Lower leg skin (tissue), 4 donors: Measurements from ENCODE around the gene MYL4. TPM values are rescaled to one million over a fixed set of nuclear protein-coding genes. Genes with fewer than 3 reads are reported as not detected.
A peak's percentile ranks its signal among the peaks of the same experiment; 100 is the strongest.

ENCODE experiments used
- DNase-seq, 2 donors: peaks; one replicate each; pipeline ENCODE4 v3.0.0-alpha.2; 2019; ENCODE audit warnings: low spot score in 2 of 2
- H3K4me3 ChIP-seq: fragments of 200-600 bp; sonication (generic); 2 replicates; pipeline ENCODE4 v1.5.1; 2017; ENCODE audit warnings: mild to moderate bottlenecking, low read depth; ENCODE audit not compliant: poor library complexity, severe bottlenecking
- POLR2A ChIP-seq, 2 donors: fragments of 450-650 bp; IDR thresholded peaks; one replicate each; pipeline ENCODE4 v1.6.1; 2016 to 2017; ENCODE audit warnings: antibody characterized with exemption in 2 of 2, mild to moderate bottlenecking in 1 of 2, moderate library complexity in 1 of 2
- WGBS, 2 donors: methylation state at CpG; one replicate each; pipeline ENCODE4 v1.1.5; 2018; 5-methylcytosine and 5-hydroxymethylcytosine counted together
- intact Hi-C: fragments of 100-400 bp; cut with DNase I; formaldehyde crosslinking; loops from one replicate; pipeline ENCODE4 v1.15.0; 2023; ENCODE audit warnings: low total_unique reads
- total RNA-seq, 4 donors: library from RNA; depleted of rRNA; stranded (reverse); fragments of >200 nt; gene quantifications; one replicate each; pipeline ENCODE4 v1.1.0, GENCODE V29; 2016
- TF ChIP-seq, protein P1 (sequence below), 3 donors: fragments of 450-650 bp; IDR thresholded peaks; one replicate each; pipeline ENCODE4 v1.5.1; 2016; ENCODE audit warnings: antibody characterized with exemption in 3 of 3, mild to moderate bottlenecking in 3 of 3, moderate library complexity in 2 of 3

Gene MYL4
- total RNA-seq, 4 donors from 2014 or later = 0.49 TPM; not detected in 3

GRCh38 chr17:47237841-47238240 is 28.7 kb downstream of the MYL4 start:
- intact Hi-C loops = no loop called here
- DNase-seq = peak in 1 of 2 donors; percentile 84
- WGBS, 2 donors = 83 to 84% methylated on average over 3 to 7 of the region's 7 CpGs
- TF ChIP-seq POLR2A (IDR thresholded peaks at IDR 0.05) = no peak
- TF ChIP-seq, protein P1, sequence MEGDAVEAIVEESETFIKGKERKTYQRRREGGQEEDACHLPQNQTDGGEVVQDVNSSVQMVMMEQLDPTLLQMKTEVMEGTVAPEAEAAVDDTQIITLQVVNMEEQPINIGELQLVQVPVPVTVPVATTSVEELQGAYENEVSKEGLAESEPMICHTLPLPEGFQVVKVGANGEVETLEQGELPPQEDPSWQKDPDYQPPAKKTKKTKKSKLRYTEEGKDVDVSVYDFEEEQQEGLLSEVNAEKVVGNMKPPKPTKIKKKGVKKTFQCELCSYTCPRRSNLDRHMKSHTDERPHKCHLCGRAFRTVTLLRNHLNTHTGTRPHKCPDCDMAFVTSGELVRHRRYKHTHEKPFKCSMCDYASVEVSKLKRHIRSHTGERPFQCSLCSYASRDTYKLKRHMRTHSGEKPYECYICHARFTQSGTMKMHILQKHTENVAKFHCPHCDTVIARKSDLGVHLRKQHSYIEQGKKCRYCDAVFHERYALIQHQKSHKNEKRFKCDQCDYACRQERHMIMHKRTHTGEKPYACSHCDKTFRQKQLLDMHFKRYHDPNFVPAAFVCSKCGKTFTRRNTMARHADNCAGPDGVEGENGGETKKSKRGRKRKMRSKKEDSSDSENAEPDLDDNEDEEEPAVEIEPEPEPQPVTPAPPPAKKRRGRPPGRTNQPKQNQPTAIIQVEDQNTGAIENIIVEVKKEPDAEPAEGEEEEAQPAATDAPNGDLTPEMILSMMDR (IDR thresholded peaks at IDR 0.05) = no peak
- no peak overlapping the region for H3K4me3 ChIP-seq

DNA sequence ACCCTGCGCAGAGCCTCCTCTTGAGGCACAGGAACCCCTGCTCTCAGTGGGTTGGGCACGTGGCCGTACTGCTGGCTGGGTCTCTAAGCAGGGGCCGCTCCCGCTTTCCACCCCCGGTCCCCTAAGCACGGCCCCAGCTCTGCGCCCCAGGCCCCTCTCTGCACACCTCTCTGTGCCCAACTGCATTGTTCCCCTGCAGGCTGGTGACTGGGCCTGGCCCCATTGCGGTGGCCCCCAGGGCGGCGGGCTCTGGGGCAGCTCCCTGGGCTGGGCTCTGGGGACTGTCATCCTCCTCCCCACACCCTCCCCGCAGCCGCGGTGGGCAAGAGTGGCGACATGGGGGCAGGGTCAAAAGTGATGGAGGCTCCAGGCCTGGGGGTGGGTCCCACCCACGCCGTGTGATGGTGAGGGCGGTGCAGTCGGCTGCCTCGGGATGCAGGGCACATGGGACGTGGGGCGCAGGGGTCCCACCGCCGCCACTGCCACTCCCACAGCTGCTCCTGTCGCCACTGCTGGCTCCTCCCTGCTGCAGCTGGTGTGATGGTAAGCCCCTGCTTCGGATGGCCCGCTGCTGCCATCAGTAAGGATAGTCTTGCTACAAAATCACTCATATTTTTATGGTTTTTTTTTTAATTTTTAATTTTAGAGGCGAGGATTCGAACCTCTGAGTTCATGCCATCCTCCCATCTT is 29.3 kb downstream of the MYL4 start:
- DNase-seq = peak in 1 of 2 donors; percentile 56
- TF ChIP-seq, protein P1 (IDR thresholded peaks at IDR 0.05) = no peak
- TF ChIP-seq POLR2A (IDR thresholded peaks at IDR 0.05) = no peak
- H3K4me3 ChIP-seq = no peak overlapping the region
- intact Hi-C loops = no loop called here
- WGBS, 2 donors = 91 to 94% methylated on average over 26 to 27 of the region's 29 CpGs

- H3K4me3 ChIP-seq = no peak overlapping the region
- TF ChIP-seq, protein P1 (IDR thresholded peaks at IDR 0.05) = no peak
- TF ChIP-seq POLR2A (IDR thresholded peaks at IDR 0.05) = no peak
- 76 to 78% methylated on average over 7 of the region's 7 CpGs for WGBS, 2 donors
- no peak for DNase-seq
- intact Hi-C loops = no loop called here
Observed at GRCh38 chr17:47239619-47239966, 30.4 kb downstream of the MYL4 start.

DNA sequence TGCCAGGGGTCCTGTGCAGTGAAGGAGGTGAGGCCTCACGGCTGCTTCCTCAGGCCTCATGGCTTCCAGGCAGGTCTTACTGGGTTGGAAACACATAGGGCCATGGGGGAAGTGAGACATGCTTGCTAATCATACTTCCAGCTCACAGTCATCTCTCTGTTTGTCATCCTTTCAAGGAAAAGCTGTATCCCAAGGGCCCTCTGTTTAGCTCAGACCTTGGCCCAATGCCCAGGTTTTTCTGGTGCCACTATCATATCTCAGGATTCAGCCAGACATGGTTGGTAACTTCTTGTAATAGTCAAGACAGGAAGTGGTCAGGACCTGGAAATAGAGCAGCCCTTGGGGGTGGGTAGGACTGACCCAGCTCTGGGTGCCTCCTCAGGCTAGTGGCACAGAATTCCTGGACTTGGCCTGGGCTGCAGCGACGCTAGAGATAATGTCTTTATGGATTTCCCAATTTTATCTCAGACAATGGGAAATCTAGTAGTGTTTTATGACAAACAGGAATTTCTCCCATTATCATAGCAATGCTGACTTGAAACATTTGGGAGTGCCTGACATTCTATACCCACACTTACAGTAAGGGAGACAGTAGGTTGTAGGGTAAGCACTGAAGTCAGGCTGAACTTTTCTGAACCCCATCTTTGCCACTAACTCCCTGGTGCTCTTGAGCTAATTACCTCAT is 31.0 kb downstream of the MYL4 start:
- intact Hi-C loops = no loop called here
- WGBS, 2 donors = 35 to 43% methylated on average over 3 of the region's 3 CpGs

DNA sequence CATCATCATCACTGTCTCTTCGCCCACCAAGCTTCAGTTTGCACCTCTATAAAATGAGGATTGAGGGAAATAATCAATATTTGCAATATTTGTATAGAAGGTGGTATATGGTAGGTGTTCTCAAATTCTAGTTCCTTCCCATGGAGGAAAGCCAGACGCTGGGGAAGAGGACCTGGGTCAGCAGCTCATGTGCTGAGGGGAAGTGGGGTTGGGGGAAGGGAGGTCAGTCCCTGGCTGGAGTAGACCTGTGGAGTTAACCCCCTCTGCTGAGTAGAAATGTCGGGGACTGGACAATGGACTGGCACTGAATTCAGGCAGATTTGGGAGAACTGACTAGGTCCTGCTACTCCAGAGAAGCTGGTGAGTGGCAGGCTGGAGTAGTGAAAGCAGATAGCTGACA is 31.7 kb downstream of the MYL4 start:
- DNase-seq = no peak
- WGBS, 2 donors = 79 to 81% methylated on average over 3 of the region's 3 CpGs
- TF ChIP-seq POLR2A (IDR thresholded peaks at IDR 0.05) = no peak
- TF ChIP-seq, protein P1 (IDR thresholded peaks at IDR 0.05) = no peak
- intact Hi-C loops = no loop called here
- H3K4me3 ChIP-seq = no peak overlapping the region

More for the DNA sequence above, 31.0 kb downstream of the MYL4 start:
- DNase-seq = peak; percentile 83 to 95
- TF ChIP-seq, protein P1 (IDR thresholded peaks at IDR 0.05) = no peak
- TF ChIP-seq POLR2A (IDR thresholded peaks at IDR 0.05) = no peak
- no peak overlapping the region for H3K4me3 ChIP-seq
